Measurements from ENCODE around the gene PALM.

- TF ChIP-seq TCF7L2 (IDR thresholded peaks at IDR 0.05; ENCODE audit: low read depth, low read length) (no peak), CTCF (IDR thresholded peaks at IDR 0.05) (no peak), SIN3A (IDR thresholded peaks at IDR 0.05; ENCODE audit: borderline replicate concordance, insufficient read depth, low read depth, low read length) (no peak), REST (IDR thresholded peaks at IDR 0.05; ENCODE audit: insufficient read depth in 1 of 2, low read depth in 2 of 2, low read length in 1 of 2) (no peak), POLR2AphosphoS5 (IDR thresholded peaks at IDR 0.05; ENCODE audit: low read depth, low read length) (no peak)
These were observed 15.0 kb downstream of the PALM start for GRCh38 chr19:723714-724113.
